GM19238 (cell line): ENCODE measurements around the gene ADNP2.

Experiments used
- DNase-seq: peaks from one replicate; pipeline ENCODE4 v3.0.0; 2011; ENCODE audit warnings: low spot score; ENCODE audit not compliant: insufficient read length

Gene ADNP2

DNA sequence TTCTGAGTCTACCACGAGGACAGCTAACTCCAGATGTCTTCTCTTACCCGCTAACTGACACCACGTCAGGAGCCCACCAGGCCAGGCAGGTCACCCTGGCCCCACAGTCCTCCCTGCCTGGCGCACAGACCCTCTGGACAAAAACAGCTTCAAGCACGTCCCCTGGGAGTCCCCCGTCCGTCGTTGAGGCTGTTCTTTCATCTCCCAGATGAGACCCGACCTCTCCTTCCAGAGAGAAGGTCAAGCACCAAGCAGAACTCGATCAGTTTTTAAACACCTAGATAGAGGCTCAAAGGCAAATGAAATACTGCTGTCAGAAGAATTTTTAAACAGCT lies 80.4 kb downstream of the ADNP2 start:
- DNase-seq: no peak
